Activated T-cell treated with anti-CD3 and anti-CD28 coated beads for 1 hour (primary cell): ENCODE measurements around the gene JAZF1.

Source experiments
- DNase-seq: peaks from one replicate; pipeline ENCODE4 v3.0.0-alpha.2; 2020; ENCODE audit warnings: low read depth

Gene JAZF1

DNA sequence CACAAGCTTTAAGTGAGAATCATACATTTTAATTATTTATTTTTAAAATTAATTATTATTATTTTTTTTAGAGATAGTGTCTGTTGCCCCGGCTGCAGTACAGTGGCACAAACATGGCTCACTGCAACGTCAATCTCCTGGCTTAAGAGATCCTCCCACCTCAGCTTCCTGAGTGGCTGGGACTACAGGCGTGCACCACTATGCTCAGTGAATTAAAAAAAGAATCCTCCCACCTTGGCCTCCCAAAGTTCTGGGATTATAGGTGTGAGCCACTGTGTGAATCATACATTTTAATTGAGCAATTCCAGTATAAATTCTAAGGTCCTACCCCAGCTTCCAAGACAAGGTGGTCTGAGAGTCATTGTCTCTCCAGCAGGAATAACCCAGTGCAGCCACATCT lies 172.4 kb downstream of the JAZF1 start:
- DNase-seq: no peak

DNA sequence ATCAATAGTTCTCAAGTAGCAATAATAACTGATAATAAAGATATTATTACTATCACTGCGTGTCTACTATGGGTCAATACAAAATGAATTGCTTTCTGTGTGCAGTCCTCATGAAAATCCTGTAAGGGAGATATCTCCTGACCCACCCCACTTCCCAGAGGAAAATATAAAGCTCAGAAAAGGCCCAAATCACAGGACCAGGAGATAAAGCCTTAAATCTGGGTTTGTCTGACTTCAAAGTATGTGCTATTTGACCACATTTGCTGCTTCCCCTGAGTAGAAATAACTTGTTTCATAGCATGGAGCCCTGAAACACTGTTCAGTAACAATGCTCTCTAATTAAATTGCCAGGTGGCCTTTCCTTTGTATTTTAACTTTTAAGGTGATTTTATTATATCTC lies 174.1 kb downstream of the JAZF1 start:
- no peak for DNase-seq

DNA sequence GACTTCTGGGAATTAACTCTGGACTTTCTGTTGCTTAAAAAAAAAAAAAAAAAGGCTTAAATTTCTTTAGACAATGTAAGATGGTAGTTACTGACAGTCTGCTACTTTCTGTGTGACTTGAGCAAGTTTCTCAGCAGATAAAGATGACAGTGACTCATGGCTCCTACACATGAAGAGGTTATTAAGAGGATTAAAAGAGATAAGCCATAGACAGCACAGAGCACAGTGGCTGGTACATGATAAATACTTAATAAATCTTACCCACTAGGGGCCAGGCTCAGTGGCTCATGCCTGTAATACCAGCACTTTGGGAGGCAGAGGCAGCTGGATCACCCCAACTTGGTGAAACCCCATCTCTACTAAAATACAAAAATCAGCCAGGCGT lies 174.8 kb downstream of the JAZF1 start:
- no peak for DNase-seq

DNA sequence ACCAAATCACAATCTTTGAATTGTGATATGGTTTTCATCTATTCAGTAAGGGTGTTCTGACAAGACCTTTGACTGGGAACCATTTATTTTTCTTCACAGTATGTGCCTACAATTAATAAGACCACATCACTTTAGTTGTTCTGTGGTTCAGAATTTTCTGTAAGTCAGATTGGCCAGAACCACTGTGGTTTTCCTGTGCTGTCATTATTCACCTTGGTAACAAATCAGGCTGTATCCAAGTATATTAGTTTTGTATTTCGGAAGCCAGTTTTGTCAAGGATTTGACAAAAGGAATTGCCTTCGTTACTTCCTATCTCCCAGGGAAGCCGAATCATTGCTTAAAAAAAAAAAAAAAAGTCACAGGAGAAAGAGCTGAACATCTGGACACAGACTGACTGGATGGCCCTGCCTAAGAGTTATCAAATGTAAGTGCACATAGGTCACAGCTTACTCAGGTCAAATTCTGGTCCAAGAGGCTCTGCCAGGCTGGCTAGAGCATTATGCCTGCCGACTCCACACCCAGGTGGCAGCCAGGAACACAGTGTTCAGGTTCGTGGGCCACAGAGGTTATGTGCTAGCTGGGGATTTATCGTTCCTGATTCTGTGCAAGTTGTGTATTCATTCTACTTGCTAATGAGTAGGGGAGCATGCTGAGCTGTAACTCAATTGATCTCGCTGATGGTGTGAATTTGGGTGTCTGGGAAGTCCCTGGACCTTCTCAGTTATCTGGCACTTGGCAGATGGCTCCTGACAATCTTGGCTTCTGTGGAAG lies 175.3 kb downstream of the JAZF1 start:
- DNase-seq: no peak

DNA sequence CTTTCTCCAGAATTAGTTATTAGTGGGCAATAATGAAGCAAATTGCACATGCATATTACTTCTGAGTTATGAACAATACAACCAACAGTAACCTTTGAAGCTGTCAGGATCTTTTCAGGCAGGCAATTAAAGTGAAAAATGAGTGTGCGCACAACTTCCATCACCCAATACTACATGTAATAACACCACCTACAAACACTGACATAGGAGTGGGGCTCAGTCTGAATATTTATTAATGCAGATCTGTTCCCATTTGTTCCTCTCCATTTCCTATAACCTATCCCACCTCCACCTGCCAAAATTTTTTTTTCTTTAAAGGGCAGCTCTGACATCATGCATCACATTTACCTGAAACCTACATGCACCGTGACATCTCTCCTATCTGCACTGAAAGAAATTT lies 177.2 kb downstream of the JAZF1 start:
- DNase-seq: no peak

DNA sequence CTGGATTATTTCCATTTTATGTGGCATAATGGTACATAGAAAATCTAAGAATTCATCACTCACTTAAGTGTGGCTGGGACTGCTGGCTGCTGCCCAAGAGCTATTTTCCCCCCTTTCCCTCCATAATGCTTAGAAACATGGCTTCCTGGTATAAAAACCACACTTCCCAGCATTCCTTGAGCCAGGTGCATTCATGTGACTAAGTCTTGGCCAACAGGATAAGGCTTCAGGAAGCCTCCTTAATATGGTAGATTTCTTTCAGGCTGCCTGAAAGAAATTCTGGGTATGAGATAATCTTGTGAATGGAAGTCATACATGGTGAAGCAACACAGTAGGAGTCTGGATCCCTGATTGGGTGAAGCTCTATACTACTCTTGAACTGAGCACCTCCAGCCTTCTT lies 178.0 kb downstream of the JAZF1 start:
- no peak for DNase-seq

DNA sequence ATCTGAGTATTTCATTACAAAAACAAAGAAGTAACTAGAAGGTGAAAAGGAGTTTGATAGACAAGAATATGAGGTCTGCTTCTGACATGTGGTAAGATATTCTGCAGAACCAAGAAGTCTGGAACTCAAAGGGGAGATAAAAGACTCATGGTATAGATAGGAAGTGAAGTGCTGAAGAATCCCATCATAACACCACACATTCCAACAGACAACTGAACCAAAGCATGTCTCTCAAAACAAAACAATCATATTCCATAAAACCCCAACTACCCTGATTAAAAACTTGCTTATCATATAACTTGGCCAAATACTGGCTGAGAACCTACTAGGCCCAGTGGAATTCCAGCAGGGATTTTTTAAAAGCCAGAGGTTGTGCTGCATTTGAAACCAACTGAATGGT lies 178.7 kb downstream of the JAZF1 start:
- DNase-seq: no peak

DNA sequence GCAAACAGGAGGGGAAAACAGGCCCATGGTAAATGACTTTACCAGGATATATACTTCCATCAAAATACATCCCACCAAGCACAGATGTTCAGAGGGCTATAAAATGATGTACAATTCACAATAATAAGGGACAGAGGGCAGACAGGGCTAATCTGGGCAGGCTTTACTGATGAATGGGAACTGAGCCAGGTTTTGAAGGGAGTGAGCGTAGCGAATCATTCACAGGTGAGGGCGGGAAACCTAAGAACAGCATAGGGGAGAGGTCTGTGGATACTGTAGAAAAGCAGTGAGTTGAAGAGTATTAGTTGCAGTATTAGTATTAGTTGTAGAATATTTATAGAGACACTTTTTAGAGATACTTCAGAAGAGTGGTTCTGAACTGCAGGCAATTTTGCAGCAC lies 180.8 kb downstream of the JAZF1 start:
- no peak for DNase-seq

DNA sequence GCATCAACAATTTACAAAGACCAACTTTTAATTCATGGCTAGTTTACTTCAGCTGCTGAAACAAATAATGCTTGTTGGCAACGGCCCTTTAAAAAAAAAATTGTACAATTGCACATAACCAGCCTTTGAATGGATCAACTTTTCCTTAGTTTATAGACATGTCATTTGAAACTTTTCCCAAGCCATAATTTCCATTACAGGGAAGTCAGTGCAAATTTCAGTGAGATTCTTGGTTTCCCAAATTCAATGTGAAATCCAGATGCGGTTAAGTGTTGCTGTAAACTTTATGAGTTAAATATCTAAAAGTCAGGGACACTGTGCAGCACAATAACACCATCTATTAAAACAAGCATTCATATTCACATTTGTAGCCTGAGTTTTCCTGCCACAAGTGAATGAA lies 182.2 kb downstream of the JAZF1 start:
- DNase-seq: no peak

DNA sequence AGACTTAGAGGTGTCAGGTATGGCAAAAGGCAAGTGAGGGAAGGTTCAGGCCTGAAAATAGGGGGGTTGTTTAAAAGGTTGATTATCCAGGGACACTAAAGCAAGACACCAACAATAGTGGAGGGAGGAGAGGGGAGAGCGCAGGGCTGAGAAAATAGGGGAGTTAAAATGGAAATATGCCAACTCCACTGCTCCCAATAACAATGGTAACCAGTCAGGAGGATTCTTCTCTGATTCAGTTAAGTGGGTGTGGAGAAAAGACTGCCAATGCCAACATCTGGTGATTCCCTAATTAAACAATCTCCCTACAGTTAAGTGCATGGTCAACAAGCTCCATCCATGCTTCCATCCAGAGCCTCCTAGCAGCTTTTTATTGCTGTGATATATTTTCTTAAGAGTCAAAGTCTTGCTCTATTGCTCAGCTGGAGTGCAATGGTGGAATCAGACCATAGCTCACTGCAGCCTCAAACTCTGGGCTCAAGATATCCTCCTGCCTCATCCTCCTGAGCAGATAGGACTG lies 183.3 kb downstream of the JAZF1 start:
- DNase-seq: no peak

DNA sequence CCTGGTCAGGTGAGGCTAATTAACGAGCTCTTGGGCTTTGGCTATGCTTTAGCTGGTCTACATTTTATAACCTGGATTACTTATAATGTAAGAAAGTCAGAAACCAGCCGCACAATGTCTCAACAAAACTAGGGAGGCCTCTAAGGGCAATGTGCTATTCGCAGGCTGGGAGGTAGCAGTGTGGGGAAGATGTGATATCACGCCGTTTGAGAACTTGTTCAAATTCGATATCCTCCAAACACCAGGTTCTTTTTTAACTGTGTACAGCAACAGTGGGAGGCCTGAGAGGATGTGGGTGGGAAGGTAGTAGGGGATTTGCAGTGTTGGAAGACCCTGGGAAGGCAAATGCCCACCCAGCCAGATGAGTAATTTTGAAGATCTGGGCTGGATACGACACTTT lies 184.5 kb downstream of the JAZF1 start:
- DNase-seq: no peak

DNA sequence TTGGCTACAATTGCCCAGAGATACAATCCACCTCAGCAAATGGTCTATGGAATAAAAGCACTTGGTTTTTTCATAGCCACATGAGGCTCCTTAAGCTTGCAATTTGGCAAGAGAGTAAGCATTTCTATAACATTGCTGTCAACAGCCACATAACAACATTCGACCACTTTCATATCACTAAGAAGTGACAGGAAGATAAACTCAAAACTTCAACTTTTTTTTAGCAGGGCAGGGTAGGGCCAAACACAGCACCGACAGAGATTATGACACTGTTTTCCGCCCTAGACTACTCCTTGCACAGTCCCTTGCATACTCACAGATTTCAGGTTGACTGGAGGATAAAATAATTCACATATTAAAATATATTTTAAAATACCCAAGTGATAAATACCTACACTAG lies 185.4 kb downstream of the JAZF1 start:
- no peak for DNase-seq

DNA sequence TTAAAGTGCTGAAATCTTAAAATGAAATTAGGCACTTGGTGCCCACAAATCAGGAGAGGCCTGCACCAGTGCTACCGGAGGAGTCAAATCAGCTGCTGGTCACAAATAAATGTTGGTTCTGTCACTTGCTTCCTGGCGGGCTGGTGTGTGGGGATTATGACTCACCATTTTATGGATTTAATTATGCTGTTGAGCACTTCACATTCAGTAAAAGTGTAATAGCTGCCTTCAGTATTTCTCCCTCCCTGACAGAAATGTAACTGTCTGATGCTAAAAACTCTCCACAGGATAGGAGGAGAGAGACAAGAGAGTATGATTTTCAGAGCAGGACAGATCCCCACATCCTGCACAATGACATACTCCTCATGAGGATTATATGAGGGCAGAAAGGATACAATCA lies 186.0 kb downstream of the JAZF1 start:
- DNase-seq: no peak

DNA sequence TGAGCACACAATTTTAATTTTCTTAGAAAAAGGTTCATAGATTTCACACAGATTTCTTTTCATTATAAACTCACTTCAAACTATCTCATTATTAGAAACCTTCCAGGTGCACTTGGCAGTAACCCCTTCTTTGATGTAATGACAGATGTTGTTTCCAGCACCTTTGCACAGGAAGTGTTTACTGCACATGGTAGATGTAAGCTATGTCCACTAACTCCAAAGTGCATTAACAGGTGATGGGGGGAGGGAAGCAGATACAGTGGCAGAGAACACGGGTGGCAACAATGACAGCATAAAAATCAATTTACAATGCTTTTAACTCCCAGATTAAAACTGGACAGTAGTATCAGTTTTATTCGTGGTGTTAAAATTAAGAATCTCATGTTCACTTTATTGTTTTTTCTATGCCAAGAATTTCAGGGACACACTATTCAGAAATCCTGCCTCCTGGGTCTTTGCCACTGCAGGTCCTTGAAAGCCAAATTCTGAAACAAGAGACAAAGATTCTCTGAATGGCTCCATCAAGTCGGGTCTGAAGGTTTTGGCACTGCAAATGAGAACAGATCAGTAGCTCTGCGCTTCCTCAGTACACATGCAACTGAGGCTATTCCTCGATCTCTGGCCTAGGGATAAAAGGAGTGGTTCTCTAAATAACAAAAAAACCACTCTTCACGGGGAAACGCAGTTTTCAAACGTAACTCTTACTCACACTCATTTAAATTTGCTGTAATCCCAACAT lies 187.7 kb downstream of the JAZF1 start:
- DNase-seq: no peak

DNA sequence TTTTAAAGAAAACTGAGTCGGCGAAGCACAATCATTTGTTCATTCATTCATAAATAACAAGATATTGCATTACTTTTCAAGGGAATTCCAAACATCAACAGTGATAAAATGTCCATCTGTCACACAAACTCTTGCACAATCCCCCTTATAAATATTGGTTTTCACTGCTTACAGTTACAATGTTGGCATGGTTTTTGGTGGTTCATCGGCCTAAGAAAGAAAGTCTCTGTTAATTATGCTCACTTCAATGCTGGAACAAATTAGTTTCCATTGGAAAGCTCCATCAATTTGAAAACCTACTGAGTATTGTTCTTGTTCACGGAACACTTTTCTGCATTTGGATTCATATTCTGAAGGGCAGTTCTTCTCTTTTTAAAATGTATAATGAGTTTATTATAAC lies 188.5 kb downstream of the JAZF1 start:
- DNase-seq: no peak

DNA sequence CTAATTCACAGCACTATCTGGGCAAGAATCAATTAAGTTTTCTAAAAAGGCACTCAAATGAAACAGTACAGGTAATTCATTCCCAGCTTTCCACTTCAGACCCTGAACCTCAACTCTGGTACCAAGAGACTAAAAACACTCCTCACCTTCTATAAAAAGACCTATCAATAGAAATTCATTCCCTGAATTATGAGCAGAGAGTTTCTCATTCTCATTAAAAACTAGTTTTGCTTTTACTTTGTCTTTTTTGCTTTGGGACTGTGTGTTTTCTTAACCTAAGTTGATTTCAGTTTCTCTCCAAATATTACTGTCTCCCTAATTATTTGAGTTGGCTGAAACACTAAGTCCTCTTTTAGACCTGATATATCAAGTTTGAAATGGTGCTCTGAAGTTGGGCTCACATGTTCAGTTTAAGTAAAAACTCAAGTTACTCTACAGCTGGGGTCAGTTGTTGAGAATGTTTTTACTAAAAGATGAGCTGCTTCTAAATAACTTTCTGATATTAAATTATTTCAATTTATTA lies 189.5 kb downstream of the JAZF1 start:
- DNase-seq: no peak

DNA sequence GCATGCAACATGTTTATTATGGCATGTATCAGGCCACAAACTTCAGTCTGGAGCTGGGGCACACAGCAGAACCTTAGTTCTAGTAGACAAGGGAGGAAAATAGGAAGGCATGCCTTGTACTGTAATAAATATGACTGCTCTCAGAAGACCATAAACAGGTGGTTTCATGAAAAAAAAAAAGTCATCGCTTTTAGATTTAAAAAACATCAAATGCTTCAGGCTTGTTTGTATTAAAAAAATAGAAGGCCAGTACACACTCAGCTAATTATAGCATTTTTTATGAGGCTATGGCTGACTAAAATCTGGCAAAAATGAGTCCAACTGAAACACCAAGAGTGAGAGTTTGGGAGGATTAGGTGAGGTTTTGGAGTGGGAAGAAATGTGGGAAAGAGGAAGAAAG lies 204.1 kb downstream of the JAZF1 start:
- DNase-seq: no peak

DNA sequence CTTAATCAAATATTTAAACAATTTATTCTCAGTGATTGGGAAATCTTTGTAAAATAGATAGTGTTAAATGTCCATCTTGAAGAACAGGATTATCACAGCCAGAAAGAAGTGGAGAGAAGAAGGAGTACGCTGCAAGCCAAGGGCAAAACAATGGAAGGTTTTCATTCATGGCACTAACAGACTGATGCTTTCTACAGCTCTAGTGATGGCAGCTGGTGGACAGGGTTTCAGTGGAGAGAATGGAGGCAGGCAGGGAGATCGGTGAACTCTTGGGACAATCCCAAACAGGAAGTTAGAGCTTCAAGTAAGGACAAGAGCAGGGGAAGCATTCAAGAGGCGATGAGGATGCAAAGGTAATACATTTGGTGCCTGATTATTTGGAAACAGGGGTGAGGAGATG lies 207.0 kb downstream of the JAZF1 start:
- DNase-seq: no peak

DNA sequence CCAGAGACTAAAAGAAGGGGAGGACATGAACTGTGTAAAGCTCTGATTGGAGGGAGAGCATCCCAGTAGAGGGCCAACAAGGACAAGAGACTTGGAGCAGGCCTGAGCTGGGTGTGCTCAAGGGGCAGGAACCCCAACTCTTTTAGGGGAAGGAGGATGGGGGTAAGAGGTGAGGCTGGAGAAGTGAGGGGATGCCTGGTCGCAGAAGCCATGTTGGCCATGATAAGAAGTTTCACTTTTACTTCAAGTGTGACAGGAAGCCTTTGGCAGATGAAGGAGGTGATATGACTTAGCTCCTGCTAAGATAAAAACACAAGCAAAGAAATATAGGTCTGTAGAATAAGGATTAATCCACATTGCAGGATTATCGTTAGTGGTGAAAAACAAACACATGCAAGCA lies 208.3 kb downstream of the JAZF1 start:
- DNase-seq: no peak

DNA sequence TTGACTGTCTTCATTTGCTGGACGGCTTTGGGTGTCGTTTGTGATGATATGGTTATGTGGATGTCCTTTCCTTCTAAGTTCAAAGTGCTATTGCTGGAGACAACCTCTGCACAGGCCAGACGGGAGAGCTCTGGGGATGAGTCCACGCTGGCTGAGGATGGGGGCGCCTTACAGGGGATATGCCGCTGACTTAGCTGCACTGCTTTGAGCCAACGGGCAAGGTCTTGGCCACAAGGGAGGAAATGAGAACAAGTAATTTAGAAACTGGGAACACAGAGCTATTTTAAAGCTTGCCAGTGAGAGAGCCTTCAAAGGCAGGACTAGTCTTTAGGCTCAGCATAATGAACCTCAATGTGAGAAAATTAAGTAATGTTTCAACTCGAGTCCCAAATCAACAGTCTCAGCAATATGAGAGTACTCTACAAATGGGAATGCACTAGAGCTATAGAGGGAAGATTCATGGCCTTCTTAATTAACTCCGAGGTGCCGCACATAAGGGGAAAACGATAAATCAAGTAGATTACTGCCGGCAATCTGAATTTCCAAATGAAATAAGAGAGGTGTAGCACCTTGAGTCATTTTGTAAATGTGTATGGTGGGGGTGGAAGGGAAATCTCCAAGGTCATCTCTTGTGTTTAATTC lies 209.3 kb downstream of the JAZF1 start:
- DNase-seq: no peak

DNA sequence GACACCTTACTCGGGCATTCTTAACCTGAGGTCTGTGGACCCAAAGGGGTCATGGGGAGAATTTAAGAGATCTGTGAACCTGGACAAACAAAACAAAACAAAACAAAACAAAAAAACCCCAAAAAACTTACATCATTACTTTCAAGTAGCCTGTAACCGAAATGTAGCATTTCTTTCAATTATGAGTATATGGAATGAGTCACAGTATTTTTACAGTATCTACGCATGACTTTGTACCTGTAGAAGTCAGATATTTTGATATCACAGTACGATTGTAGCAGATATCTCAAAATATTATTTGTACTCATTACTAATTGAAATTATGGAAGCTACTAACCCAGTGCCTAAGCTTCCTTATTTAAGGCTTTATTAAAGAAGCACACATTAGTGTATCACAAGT lies 210.2 kb downstream of the JAZF1 start:
- DNase-seq: no peak

DNA sequence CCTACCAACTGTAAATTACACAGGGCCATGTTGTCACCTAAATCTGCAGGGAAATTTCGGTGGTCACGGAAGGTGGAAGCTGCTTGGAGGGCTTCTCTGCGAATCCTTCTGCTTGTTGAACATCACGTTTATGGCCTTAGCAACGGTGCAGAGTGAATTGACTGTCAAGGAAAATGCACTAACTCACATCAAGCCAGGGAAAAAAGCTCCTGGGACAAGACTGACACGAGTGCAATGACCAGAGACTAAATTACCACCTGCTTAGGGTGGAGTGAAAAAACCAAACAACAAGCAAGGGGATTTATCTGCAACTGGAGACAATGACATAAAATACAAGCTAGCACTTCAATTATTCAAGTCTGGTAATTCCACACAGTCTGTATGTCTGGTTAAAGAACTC lies 211.2 kb downstream of the JAZF1 start:
- no peak for DNase-seq

DNA sequence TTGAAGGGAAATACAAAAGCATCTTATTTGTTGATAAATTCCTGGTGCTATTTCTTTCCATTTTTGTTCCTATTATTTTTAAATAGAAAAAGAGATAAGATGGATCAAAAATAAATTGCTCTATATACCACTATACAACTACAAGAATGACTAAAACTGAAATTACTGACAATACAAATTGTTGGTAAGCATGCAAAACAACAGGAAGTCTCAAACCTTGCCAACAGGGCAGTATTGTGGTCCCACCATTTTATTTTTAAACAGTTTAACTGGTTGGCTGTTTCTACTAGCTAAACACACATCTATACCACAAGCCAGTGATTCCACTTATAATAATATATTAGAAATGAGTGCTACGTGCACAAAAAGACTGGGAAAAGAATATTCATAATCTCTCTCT lies 213.0 kb downstream of the JAZF1 start:
- DNase-seq: no peak
